Mucosa of stomach (tissue), 1 donor: ENCODE data around the gene UNC79.

Source experiments
- H3K27me3 ChIP-seq: one replicate; pipeline ENCODE4 v1.7.0; 2013; ENCODE audit warnings: mild to moderate bottlenecking, low read length; ENCODE audit not compliant: control insufficient read depth, insufficient read depth
- H3K36me3 ChIP-seq: one replicate; pipeline ENCODE4 v1.7.0; 2013; ENCODE audit warnings: low read length; ENCODE audit not compliant: control insufficient read depth, insufficient read depth
- H3K4me1 ChIP-seq: one replicate; pipeline ENCODE4 v1.7.0; 2013; ENCODE audit warnings: mild to moderate bottlenecking, low read length; ENCODE audit not compliant: control insufficient read depth, insufficient read depth
- H3K4me3 ChIP-seq: one replicate; pipeline ENCODE4 v1.7.0; 2013; ENCODE audit warnings: low read length
- H3K9ac ChIP-seq: one replicate; pipeline ENCODE4 v1.7.0; 2013; ENCODE audit warnings: mild to moderate bottlenecking, low read length, moderate library complexity
- H3K9me3 ChIP-seq: one replicate; pipeline ENCODE4 v1.7.0; 2013; ENCODE audit warnings: mild to moderate bottlenecking, low read length, moderate library complexity; ENCODE audit not compliant: control insufficient read depth
- donor health status: Pancreatic carcinoma.

The UNC79 gene

DNA sequence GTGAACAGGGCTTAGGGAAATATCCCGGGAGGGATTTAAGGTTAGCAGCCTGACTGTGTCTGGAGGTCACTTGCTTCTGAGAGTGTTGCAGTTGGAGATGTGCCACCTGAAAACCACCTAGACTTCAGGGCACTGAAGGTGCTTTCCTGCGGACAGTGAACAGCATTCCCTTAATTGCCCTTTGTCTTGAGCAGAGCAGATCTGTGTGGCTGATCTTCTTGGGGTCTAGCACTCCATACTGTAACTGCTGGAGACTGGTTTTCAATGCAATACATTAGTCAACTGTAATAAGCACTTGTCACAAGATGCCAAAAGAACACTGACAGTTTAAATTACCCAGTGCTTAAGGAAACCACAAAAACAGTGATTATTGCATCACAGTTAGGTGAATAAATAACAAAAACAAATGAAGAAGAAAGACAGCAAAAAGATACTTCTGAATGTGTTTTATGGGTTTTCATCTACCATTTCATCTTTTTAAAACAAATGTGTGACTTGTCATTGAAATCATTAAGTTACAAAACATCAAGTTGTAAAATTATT is 245.7 kb downstream of the UNC79 start:
- no peak overlapping the region for H3K9ac ChIP-seq
- H3K9me3 ChIP-seq = no peaks in the 10 kb centered on the region
- no peaks in the 10 kb centered on the region for H3K4me1 ChIP-seq
- H3K36me3 ChIP-seq = no peaks in the 10 kb centered on the region
- H3K4me3 ChIP-seq = no peak overlapping the region
- H3K27me3 ChIP-seq = no peaks in the 10 kb centered on the region

DNA sequence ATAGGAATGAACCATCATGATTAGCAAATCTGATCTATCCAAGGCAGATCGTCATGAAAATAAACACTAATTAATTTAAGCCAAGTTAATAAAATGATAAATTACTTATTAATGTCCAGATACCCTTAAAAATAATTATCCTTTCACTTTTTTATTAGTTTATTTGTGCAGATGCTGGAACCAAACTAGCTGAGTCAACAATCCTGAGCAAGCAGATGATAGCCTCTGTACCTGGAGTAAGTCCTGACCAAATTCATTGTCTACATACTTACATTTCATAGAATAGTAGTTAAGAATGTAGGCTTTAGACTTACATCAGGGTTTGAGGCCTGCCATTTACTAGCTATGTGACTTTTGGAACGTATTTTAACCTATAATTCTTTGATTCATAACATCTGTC is 251.7 kb downstream of the UNC79 start:
- H3K36me3 ChIP-seq = no peaks in the 10 kb centered on the region
- H3K9ac ChIP-seq = no peak overlapping the region
- H3K4me3 ChIP-seq = no peak overlapping the region
- H3K4me1 ChIP-seq = no peaks in the 10 kb centered on the region
- no peaks in the 10 kb centered on the region for H3K27me3 ChIP-seq
- H3K9me3 ChIP-seq = no peaks in the 10 kb centered on the region

DNA sequence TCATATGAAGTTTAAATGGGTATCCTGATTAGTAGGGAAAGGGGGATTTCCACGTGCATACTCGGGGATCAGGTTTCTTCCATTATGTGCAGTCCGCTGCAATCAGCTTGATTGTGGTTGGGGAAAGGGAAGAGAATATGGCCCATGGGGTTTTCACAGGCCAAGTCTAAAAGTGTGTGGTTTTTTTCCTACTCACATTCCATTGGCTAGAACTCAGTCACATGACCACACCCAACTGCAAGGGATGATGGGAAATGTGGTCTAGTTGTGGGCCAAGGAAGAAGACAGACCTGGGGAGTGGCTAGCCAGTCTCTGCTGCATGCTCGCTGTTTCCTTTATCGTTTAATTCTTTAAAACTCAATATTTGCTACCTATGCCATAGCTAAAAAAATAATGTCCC is 252.5 kb downstream of the UNC79 start:
- Histone ChIP-seq H3K27me3 (no peaks in the 10 kb centered on the region), H3K4me1 (no peaks in the 10 kb centered on the region), H3K9ac (no peak overlapping the region), H3K4me3 (no peak overlapping the region), H3K36me3 (no peaks in the 10 kb centered on the region), H3K9me3 (no peaks in the 10 kb centered on the region)

DNA sequence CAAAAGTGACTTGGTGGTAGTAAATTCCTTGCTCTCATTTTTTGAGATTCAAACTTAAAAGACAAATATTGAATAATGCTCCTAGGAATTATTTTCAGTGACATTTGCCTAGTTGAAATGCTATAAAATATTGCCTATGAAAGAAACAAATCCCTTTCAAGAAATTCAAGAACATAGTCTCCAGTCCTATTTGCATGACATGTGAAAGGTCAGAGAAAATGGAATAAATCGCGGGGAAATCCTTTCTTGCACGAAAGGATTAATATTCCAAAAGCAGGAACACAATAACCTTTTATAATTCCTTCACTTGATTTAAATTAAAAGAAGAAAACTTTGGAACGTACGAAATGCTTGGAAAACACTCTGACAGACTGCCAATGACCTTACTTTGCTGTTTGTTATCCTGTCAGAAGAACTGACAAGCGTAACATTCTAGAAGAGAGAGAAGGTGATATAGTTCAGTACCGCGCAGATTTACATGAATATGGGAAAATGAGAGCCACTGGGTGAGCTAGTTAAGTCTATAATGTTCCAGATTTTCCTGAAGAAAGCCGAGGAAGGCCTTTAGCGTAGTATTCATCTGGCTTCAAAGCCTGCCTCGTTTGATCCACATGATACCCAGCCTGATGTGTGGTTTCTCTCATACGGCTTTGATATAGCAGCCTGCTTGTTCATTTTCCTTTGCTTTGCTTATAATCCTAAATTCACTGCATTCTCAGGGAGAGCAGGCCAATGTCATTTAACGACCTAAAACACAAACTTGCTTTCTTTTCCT is 254.6 kb downstream of the UNC79 start:
- no peaks in the 10 kb centered on the region for H3K27me3 ChIP-seq
- no peaks in the 10 kb centered on the region for H3K9me3 ChIP-seq
- no peaks in the 10 kb centered on the region for H3K4me1 ChIP-seq
- no peak overlapping the region for H3K4me3 ChIP-seq
- H3K36me3 ChIP-seq = no peaks in the 10 kb centered on the region
- no peak overlapping the region for H3K9ac ChIP-seq

DNA sequence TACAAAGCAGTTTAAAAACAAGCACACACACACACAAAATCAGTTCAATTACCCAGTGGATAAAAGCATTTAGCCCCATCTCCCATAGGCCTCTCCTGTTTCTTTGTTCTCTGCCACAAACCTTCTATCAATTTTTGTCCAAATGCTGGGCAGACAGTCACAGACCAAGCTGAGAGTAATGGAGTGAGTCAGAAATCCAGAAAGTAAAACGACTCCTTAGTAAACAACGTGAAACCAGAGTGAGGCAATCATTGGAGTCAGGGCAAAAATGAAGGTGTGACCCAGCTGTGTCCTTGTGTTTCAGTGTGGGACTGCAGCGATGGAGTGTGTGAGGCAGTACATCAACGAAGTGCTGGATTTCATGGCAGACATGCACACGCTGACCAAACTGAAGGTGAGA is 255.5 kb downstream of the UNC79 start:
- H3K27me3 ChIP-seq = no peaks in the 10 kb centered on the region
- H3K4me3 ChIP-seq = no peak overlapping the region
- H3K4me1 ChIP-seq = no peaks in the 10 kb centered on the region
- H3K9me3 ChIP-seq = no peaks in the 10 kb centered on the region
- no peaks in the 10 kb centered on the region for H3K36me3 ChIP-seq
- no peak overlapping the region for H3K9ac ChIP-seq

DNA sequence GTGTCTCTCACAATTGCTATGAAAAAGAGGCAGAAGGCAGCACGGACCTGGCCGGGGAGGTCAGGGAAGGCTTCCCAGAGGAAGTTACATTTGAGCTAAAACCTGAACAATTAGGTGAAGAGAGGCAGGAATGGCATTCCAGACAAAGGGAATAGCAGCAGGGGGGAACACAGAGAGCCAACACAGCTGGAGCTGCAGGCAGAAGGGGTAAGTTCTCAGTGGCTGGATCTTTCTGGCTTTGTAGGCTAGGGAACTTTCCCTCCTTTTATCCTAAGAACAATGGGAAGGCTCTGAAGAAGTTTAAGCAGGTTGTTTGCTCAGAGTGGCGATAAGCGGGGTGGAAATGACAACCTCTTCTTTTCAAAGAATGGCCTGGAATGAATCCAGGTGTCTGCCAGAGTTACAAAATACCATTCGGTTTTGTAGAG is 257.5 kb downstream of the UNC79 start:
- Histone ChIP-seq H3K9me3 (no peaks in the 10 kb centered on the region), H3K27me3 (no peaks in the 10 kb centered on the region), H3K9ac (no peak overlapping the region), H3K36me3 (no peaks in the 10 kb centered on the region), H3K4me3 (no peak overlapping the region), H3K4me1 (no peaks in the 10 kb centered on the region)

DNA sequence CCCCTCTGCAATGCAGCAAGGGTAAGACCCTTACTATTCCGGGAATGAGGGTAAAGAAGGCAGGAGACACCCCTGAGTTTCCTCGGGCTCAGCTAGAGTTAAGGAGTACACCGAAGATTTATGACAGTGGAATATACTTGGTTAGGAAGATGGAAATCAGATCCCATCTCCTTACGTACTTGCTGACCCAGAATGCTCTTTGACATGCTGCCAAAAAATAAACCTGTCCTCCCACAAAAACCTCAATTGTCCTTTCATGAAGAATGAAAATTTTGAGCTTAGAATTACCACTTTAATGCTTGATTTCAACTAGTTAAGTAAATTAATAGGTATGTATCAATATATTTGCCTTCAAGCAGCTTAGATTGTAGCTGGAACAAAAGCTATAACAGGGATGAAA is 258.1 kb downstream of the UNC79 start:
- H3K27me3 ChIP-seq = no peaks in the 10 kb centered on the region
- no peaks in the 10 kb centered on the region for H3K36me3 ChIP-seq
- no peak overlapping the region for H3K4me3 ChIP-seq
- H3K9ac ChIP-seq = no peak overlapping the region
- H3K4me1 ChIP-seq = no peaks in the 10 kb centered on the region
- H3K9me3 ChIP-seq = no peaks in the 10 kb centered on the region

DNA sequence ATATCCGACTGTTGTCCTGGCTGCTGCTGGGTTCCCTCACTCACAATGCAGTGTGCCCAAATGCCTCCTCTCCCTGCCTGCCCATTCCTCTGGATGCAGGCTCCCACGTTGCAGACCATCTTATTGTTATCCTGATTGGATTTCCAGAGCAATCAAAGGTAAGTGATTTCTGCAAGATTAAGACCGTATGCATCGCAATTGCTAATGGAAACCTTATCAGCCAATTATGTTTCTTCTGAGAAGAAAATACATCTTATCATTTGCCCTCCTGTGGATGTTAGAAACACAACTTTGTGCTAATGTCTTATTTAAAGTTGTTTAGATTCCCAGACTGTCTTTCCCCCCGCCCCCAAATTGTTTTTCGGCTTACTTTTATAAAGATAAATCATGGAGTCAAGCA is 259.4 kb downstream of the UNC79 start:
- no peak overlapping the region for H3K4me3 ChIP-seq
- no peaks in the 10 kb centered on the region for H3K9me3 ChIP-seq
- no peaks in the 10 kb centered on the region for H3K36me3 ChIP-seq
- H3K4me1 ChIP-seq = no peaks in the 10 kb centered on the region
- H3K9ac ChIP-seq = no peak overlapping the region
- no peaks in the 10 kb centered on the region for H3K27me3 ChIP-seq

DNA sequence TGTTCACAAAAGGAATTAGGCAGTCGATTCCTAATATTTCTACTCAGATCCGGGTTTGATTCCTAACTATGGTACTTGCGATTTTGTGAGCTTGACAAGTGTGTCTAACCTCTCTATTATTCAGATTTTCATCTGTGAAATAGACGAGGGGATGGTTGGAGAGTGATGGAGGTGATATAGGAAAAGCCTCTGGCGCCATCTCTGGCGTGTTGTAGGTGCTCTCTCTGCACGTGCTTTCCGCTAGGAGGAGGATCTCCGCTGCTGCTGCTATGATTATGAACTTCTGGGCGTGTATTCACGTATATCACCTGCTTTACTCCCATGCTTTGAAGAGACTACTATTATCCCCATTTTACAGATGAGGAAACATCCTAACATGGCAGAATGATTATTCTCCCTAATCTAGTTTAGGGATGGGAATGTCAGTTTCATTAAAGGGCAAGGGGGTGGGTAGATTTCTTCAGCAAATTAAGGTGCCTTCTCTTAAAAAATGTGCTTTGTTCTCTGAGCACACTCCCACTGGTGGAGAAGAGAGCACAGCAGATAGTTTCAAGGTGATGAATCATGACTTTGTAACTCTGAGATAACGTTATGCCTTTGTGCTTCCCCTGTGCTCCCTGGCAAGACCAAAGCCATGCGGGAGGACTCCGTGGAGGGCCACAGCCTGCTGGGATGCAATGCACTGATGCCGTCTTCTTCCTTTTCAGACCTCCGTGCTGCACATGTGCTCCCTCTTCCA is 260.5 kb downstream of the UNC79 start:
- Histone ChIP-seq H3K9me3 (no peaks in the 10 kb centered on the region), H3K4me1 (no peaks in the 10 kb centered on the region), H3K27me3 (no peaks in the 10 kb centered on the region), H3K4me3 (no peak overlapping the region), H3K9ac (no peak overlapping the region), H3K36me3 (no peaks in the 10 kb centered on the region)

DNA sequence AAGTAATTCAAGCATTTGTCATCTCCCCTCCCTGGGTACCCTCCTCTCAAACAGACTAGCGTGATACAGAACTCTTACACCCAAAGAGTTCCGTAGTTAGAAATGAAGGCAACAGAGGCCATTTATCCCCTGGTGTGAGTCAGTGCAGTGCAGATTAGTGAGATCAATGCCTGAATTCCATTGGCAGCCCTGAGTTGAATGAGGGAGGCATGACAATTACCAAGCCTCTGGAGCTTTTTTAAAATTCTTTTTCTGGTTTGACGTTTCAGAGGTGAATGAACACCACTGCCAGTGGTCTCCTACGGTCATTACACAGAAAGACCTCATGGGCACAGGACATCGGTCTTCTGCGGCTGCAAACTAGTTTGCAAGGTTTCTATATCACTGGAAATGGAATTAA is 263.2 kb downstream of the UNC79 start:
- H3K4me3 ChIP-seq = no peak overlapping the region
- H3K9ac ChIP-seq = no peak overlapping the region
- H3K9me3 ChIP-seq = no peaks in the 10 kb centered on the region
- H3K36me3 ChIP-seq = no peaks in the 10 kb centered on the region
- no peaks in the 10 kb centered on the region for H3K4me1 ChIP-seq
- no peaks in the 10 kb centered on the region for H3K27me3 ChIP-seq

DNA sequence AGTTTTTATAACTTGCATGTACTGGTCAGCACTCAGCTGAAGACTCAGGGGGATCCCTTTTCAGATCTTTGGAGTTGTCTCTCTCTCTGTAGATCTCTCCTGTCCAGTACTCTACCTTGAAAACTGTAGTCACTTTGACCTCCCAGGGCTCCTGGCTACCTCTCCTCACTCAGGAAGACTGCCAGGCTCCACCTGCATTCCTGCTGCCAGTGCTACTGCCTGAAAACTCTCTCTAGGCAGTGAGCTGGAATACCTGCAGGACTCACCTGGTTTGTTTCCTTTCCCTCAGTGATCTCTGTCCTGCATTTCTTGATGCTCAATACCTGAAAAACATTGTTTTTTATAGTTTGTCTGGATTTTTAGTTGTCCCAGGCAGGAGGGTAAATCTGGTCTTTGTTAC is 270.2 kb downstream of the UNC79 start:
- H3K27me3 ChIP-seq = no peaks in the 10 kb centered on the region
- no peak overlapping the region for H3K4me3 ChIP-seq
- H3K4me1 ChIP-seq = no peaks in the 10 kb centered on the region
- H3K9me3 ChIP-seq = no peaks in the 10 kb centered on the region
- no peaks in the 10 kb centered on the region for H3K36me3 ChIP-seq
- H3K9ac ChIP-seq = no peak overlapping the region

DNA sequence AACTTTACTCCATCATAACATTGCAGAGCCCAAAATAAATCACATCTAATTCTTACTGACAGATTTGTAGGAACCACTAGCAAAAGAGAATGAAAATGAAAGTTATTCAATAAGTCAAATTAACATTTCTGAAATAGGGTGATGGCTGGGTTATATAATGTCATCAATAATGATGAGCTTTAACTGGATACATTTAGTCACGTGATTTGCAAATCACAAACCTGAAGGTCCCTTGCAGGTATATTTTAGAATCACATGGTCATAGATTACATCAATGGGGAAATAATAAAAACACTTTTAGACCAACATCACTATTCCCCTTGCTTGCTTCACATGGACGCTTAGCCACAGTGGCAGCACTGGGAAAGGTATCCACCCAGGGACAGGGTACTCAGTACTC is 270.8 kb downstream of the UNC79 start:
- H3K27me3 ChIP-seq = no peaks in the 10 kb centered on the region
- H3K4me1 ChIP-seq = no peaks in the 10 kb centered on the region

More for the DNA sequence above, 270.8 kb downstream of the UNC79 start:
- no peak overlapping the region for H3K4me3 ChIP-seq
- no peaks in the 10 kb centered on the region for H3K9me3 ChIP-seq
- H3K36me3 ChIP-seq = no peaks in the 10 kb centered on the region
- no peak overlapping the region for H3K9ac ChIP-seq
